LNCAP (cell line): ENCODE data around the gene SPTB.

Experiments used
- CTCF ChIP-seq: fragments of 450-650 bp; IDR thresholded peaks from 2 replicates; pipeline ENCODE4 v1.5.1; 2017; ENCODE audit warnings: mild to moderate bottlenecking

SPTB gene

GRCh38 chr14:64762044-64763034 is 117.4 kb downstream of the SPTB start:
- no peak for TF ChIP-seq CTCF

- TF ChIP-seq CTCF = peak; percentile 46
Measured at GRCh38 chr14:64761441-64762043, 118.2 kb downstream of the SPTB start.

DNA sequence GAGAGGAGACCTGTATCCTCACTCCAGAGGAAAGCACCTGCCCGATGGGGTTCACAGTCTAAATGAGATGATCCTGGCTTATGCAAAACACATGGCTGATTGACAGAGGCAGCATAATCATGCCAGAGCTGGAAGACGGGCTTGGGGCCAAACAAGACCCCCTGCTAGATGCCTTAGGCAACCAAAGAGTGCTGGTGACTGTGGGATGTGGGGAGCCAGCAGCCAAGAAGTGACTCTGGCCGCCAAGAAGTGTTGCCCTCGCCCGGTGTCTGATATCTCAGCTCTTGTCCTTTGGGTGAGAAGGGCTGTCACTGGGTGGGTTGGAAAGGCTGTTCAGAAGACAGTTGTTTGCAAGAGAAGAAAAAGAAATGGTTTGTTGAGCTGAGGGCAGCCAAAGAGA is 118.8 kb downstream of the SPTB start:
- TF ChIP-seq CTCF = no peak

- TF ChIP-seq CTCF = peak; percentile 80
Measured at GRCh38 chr14:64760146-64760755, 119.5 kb downstream of the SPTB start.

DNA sequence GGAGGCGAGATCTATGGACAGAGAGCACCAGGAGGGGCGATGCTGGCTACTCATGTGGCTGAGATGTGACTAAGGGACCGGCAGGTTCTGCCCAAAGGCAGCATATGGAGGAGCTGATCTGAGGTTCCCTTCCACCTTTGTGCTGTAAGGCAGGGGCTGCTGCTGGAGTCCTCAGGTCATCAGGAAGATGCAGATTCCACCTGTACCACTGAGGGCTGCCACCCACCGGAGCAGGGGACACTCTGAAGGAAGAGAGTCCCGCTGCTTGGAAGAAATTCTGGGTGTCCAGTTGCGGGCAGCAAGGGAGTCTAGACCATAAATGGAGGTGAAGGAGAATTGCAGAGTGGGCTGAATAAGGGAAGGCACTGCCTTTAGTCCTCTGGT is 120.2 kb downstream of the SPTB start:
- no peak for TF ChIP-seq CTCF

GRCh38 chr14:64758691-64759554 is 120.8 kb downstream of the SPTB start:
- TF ChIP-seq CTCF = no peak

GRCh38 chr14:64758025-64758521 is 121.6 kb downstream of the SPTB start:
- TF ChIP-seq CTCF = no peak
